ENCODE data around the gene PARD3. TPM values are rescaled to one million over a fixed set of nuclear protein-coding genes. Genes with fewer than 3 reads are reported as not detected.

The PARD3 gene
- total RNA-seq, 1 donor from 2014 or later: 98.2 TPM

DNA sequence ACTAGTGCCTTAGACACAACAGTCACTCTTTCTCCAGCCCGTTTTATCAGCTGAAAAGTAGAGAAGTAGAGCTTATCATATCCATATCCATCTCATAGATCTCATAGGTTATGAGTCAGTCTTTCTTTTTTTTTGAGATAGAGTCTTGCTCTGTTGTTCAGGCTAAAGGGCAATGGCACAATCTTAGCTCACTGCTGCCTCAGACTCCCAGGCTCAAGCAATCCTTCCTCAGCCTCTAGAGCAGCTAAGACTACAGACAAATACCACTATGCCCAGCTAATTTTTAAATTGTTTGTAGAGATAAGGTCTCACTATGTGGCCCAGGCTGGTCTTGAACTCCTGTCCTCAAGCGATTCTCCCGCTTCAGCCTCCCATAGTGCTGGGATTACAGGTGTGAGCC is 2.5 kb upstream of the PARD3 start:
- Histone ChIP-seq H3K36me3 (ENCODE audit: control insufficient read depth, insufficient read depth, low read length) (no peaks in the 10 kb centered on the region), H3K4me3 (ENCODE audit: low read depth, low read length) (no peak overlapping the region), H3K27me3 (ENCODE audit: control insufficient read depth, insufficient read depth, low read length) (no peaks in the 10 kb centered on the region)
- DNase-seq (ENCODE audit: low read depth): no peak
- FAIRE-seq: no peak
- TF ChIP-seq, protein P1, sequence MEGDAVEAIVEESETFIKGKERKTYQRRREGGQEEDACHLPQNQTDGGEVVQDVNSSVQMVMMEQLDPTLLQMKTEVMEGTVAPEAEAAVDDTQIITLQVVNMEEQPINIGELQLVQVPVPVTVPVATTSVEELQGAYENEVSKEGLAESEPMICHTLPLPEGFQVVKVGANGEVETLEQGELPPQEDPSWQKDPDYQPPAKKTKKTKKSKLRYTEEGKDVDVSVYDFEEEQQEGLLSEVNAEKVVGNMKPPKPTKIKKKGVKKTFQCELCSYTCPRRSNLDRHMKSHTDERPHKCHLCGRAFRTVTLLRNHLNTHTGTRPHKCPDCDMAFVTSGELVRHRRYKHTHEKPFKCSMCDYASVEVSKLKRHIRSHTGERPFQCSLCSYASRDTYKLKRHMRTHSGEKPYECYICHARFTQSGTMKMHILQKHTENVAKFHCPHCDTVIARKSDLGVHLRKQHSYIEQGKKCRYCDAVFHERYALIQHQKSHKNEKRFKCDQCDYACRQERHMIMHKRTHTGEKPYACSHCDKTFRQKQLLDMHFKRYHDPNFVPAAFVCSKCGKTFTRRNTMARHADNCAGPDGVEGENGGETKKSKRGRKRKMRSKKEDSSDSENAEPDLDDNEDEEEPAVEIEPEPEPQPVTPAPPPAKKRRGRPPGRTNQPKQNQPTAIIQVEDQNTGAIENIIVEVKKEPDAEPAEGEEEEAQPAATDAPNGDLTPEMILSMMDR (IDR thresholded peaks at IDR 0.05; ENCODE audit: insufficient read depth, low read length, severe bottlenecking): no peak

DNA sequence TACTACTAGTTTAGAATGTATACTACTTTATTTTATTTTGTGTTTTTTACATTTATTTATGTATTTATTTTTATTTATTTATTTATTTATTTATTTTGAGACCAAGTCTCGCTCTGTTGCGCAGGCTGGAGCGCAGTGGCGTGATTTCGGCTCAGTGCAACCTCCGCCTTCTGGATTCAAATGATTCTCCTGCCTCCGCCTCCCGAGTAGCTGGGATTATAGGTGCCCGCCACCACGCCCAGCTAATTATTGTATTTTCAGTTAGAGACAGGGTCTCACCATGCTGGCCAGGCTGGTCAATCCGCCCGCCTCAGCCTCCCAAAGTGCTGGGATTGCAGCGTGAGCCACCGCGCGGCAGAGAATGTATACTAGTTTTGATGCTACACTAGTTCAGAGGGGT is 2.0 kb upstream of the PARD3 start:
- TF ChIP-seq, protein P1 (IDR thresholded peaks at IDR 0.05; ENCODE audit: insufficient read depth, low read length, severe bottlenecking): no peak
- no peak for DNase-seq (ENCODE audit: low read depth)
- Histone ChIP-seq H3K4me3 (ENCODE audit: low read depth, low read length) (no peak overlapping the region), H3K27me3 (ENCODE audit: control insufficient read depth, insufficient read depth, low read length) (no peaks in the 10 kb centered on the region), H3K36me3 (ENCODE audit: control insufficient read depth, insufficient read depth, low read length) (no peaks in the 10 kb centered on the region)
- FAIRE-seq: no peak

DNA sequence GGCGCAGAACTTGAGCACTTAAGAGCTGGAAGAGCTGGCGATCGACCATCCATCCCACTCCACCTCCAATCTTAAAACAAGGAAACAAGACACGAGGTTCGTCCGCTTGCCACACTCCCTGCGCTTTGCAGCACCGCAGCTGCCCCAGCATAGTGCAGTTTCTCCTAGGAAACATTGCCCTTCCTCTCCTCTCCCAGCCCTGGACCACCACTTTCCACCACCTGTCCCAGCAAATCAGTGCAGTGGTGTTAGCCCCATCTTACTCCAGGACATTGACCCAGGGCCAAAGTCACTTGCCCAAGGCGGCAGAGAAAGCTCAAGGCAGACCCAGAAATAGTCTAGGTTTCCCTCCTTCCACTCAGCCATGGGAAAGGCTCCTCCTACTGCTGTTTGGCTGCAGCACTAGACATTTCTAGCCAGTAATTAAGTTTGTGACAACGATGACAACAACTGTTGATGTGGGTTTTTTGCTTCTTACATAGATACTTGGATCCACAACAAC is 1.5 kb upstream of the PARD3 start:
- Histone ChIP-seq H3K27me3 (ENCODE audit: control insufficient read depth, insufficient read depth, low read length) (no peaks in the 10 kb centered on the region), H3K36me3 (ENCODE audit: control insufficient read depth, insufficient read depth, low read length) (no peaks in the 10 kb centered on the region), H3K4me3 (ENCODE audit: low read depth, low read length) (peak overlapping the region; percentile 78)
- FAIRE-seq (no peak), DNase-seq (ENCODE audit: low read depth) (peak; percentile 22)
- TF ChIP-seq, protein P1 (IDR thresholded peaks at IDR 0.05; ENCODE audit: insufficient read depth, low read length, severe bottlenecking): no peak

DNA sequence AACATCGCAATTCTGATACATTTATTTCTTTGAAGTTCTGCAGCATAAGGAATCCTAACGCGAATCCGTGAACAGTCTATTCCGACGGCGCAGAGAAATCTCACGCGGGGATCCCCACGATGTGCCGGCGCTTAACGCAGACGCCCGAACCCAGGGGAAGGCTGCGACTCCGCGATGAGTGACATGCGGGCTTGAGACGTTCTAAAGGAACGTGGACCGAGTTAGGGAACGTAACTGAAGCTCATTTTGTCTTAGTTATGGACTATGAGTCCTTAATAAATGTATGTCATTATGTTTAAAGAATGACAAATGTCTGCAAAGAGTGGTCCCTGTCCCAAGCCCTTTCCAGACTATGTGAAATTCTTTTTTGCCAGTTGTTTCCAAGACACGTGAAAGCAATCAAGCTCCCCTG is 995 bp upstream of the PARD3 start:
- no peaks in the 10 kb centered on the region for H3K36me3 ChIP-seq (ENCODE audit: control insufficient read depth, insufficient read depth, low read length)
- no peak for FAIRE-seq
- TF ChIP-seq, protein P1 (IDR thresholded peaks at IDR 0.05; ENCODE audit: insufficient read depth, low read length, severe bottlenecking): no peak
- peak; percentile 23 for DNase-seq (ENCODE audit: low read depth)
- peak overlapping the region; percentile 78 for H3K4me3 ChIP-seq (ENCODE audit: low read depth, low read length)
- no peaks in the 10 kb centered on the region for H3K27me3 ChIP-seq (ENCODE audit: control insufficient read depth, insufficient read depth, low read length)

DNA sequence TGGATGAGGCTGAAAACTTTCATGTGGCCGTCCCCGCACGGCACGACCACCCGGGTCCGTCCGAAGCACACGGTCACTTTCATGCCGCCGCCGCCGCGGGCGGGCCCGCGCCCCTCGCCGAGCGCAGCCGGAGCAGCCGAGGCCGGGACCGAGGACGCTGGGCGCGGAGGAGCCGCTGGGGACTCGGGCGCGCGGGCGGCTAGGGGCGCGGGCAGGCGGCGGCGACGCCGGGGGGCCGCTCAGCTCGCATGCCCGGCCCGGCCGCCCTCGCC is 247 bp downstream of the PARD3 start:
- no peak for DNase-seq (ENCODE audit: low read depth)
- H3K27me3 ChIP-seq (ENCODE audit: control insufficient read depth, insufficient read depth, low read length): no peaks in the 10 kb centered on the region
- H3K36me3 ChIP-seq (ENCODE audit: control insufficient read depth, insufficient read depth, low read length): no peaks in the 10 kb centered on the region
- H3K4me3 ChIP-seq (ENCODE audit: low read depth, low read length): peak overlapping the region; percentile 78
- TF ChIP-seq, protein P1 (IDR thresholded peaks at IDR 0.05; ENCODE audit: insufficient read depth, low read length, severe bottlenecking): no peak
- no peak for FAIRE-seq

DNA sequence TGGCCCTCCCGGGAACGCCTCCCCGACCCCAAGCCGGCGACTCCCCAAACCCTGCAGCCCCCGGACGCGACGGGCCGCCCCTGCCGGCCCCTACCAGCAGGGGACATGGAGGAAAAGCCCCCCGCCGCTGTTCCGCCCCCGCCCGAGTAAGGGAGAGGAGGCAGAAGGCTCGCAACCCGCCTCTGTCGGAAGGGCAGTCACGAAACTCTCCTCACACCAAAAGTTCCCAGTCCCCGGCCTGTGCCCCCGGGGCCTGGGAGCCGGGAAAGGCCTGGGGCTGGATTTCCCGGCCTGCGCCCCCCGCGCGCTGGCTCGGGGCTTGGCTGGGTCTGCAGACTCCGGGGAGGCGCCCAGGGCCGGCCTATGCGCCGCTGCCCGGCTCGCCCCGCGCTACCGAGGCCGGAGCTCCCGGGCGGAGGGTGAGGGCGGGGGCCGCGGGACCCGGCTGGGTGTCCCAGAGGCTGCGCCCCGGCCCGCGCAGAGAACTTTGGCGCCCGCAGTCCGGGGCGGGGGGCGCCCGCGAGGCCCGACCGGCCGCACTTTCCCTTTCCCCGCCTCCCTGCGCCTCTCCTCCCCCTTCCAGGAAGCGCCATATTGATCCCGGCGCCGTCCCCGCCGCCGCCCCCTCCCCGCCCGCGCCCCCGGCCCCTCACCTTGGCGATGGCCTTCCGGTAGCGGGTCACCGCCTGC is 728 bp downstream of the PARD3 start:
- Histone ChIP-seq H3K4me3 (ENCODE audit: low read depth, low read length) (peak overlapping the region; percentile 78), H3K36me3 (ENCODE audit: control insufficient read depth, insufficient read depth, low read length) (no peaks in the 10 kb centered on the region), H3K27me3 (ENCODE audit: control insufficient read depth, insufficient read depth, low read length) (no peaks in the 10 kb centered on the region)
- TF ChIP-seq, protein P1 (IDR thresholded peaks at IDR 0.05; ENCODE audit: insufficient read depth, low read length, severe bottlenecking): peak; percentile 1
- no peak for FAIRE-seq
- DNase-seq (ENCODE audit: low read depth): no peak
